ENCODE measurements around the gene PRKN. TPM values are rescaled to one million over a fixed set of nuclear protein-coding genes. Genes with fewer than 3 reads are reported as not detected.

PRKN gene
- polyA plus RNA-seq, 1 experiment = 0.71 TPM

- POLR2A ChIA-PET = no interaction called here
- TF ChIP-seq CTCF (IDR thresholded peaks at IDR 0.05; ENCODE audit: insufficient read depth, low read depth, low read length) = no peak
- no peak overlapping the region for H3K4me3 ChIP-seq (ENCODE audit: low read depth, low read length)
- H3K36me3 ChIP-seq (ENCODE audit: control insufficient read depth, insufficient read depth, low read length) = no peaks in the 10 kb centered on the region
- CTCF ChIA-PET = no interaction called here
- no peak for DNase-seq (ENCODE audit: low read depth)
- no peaks in the 10 kb centered on the region for H3K27me3 ChIP-seq (ENCODE audit: control insufficient read depth, insufficient read depth, low read length)
These were observed 1056.4 kb downstream of the PRKN start for GRCh38 chr6:161671117-161671516.

GRCh38 chr6:161668665-161669064, 1058.9 kb downstream of the PRKN start:
- Histone ChIP-seq H3K27me3 (ENCODE audit: control insufficient read depth, insufficient read depth, low read length) (no peaks in the 10 kb centered on the region), H3K36me3 (ENCODE audit: control insufficient read depth, insufficient read depth, low read length) (no peaks in the 10 kb centered on the region), H3K4me3 (ENCODE audit: low read depth, low read length) (no peak overlapping the region)
- no peak for DNase-seq (ENCODE audit: low read depth)
- CTCF ChIA-PET = interaction anchor here (1.0 kb wide), 1 partner anchor 9 kb away, joined by 3 read pairs; no protein-coding TSS in a partner anchor
- POLR2A ChIA-PET = no interaction called here
- TF ChIP-seq CTCF (IDR thresholded peaks at IDR 0.05; ENCODE audit: insufficient read depth, low read depth, low read length) = no peak

- Histone ChIP-seq H3K36me3 (ENCODE audit: control insufficient read depth, insufficient read depth, low read length) (no peaks in the 10 kb centered on the region), H3K4me3 (ENCODE audit: low read depth, low read length) (no peak overlapping the region), H3K27me3 (ENCODE audit: control insufficient read depth, insufficient read depth, low read length) (no peaks in the 10 kb centered on the region)
- POLR2A ChIA-PET = no interaction called here
- DNase-seq (ENCODE audit: low read depth) = no peak
- TF ChIP-seq CTCF (IDR thresholded peaks at IDR 0.05; ENCODE audit: insufficient read depth, low read depth, low read length) = no peak
- CTCF ChIA-PET = interaction anchor here (1.0 kb wide), 1 partner anchor 10 kb away, joined by 3 read pairs; no protein-coding TSS in a partner anchor
These were observed 1059.6 kb downstream of the PRKN start for GRCh38 chr6:161667957-161668356.

GRCh38 chr6:161663682-161664081, 1063.9 kb downstream of the PRKN start:
- Histone ChIP-seq H3K27me3 (ENCODE audit: control insufficient read depth, insufficient read depth, low read length) (no peaks in the 10 kb centered on the region), H3K4me3 (ENCODE audit: low read depth, low read length) (no peak overlapping the region), H3K36me3 (ENCODE audit: control insufficient read depth, insufficient read depth, low read length) (no peaks in the 10 kb centered on the region)
- no peak for DNase-seq (ENCODE audit: low read depth)
- TF ChIP-seq CTCF (IDR thresholded peaks at IDR 0.05; ENCODE audit: insufficient read depth, low read depth, low read length) = no peak
- ChIA-PET CTCF (interaction anchor here (1.0 kb wide), 1 partner anchor 45 kb away, joined by 4 read pairs; no protein-coding TSS in a partner anchor), POLR2A (no interaction called here)

- ChIA-PET CTCF (no interaction called here), POLR2A (no interaction called here)
- no peaks in the 10 kb centered on the region for H3K27me3 ChIP-seq (ENCODE audit: control insufficient read depth, insufficient read depth, low read length)
- H3K36me3 ChIP-seq (ENCODE audit: control insufficient read depth, insufficient read depth, low read length) = no peaks in the 10 kb centered on the region
- H3K4me3 ChIP-seq (ENCODE audit: low read depth, low read length) = no peak overlapping the region
- DNase-seq (ENCODE audit: low read depth) = no peak
- TF ChIP-seq CTCF (IDR thresholded peaks at IDR 0.05; ENCODE audit: insufficient read depth, low read depth, low read length) = no peak
These were observed 1066.6 kb downstream of the PRKN start for GRCh38 chr6:161660666-161661571.
